H9 (cell line): ENCODE results near the gene KDM4E. TPM values are rescaled to one million over a fixed set of nuclear protein-coding genes. Genes with fewer than 3 reads are reported as not detected.

Experiments used
- DNase-seq: peaks from one replicate; pipeline ENCODE4 v3.0.0-alpha.2; 2017
- H2AFZ ChIP-seq: one replicate; pipeline ENCODE4 v1.6.1; 2013; ENCODE audit warnings: mild to moderate bottlenecking, low read length, control low read depth, moderate library complexity
- H2AK5ac ChIP-seq: 2 replicates; pipeline ENCODE4 v1.6.1; 2013; ENCODE audit warnings: low read length, control low read depth, mixed read lengths; ENCODE audit not compliant: insufficient read length
- H2BK120ac ChIP-seq: one replicate; pipeline ENCODE4 v1.6.1; 2013; ENCODE audit warnings: low read depth, mild to moderate bottlenecking, low read length, control low read depth, inconsistent platforms; ENCODE audit not compliant: poor library complexity, severe bottlenecking
- H2BK12ac ChIP-seq: 2 replicates; pipeline ENCODE4 v1.6.1; 2013; ENCODE audit warnings: low read length, control low read depth, mixed read lengths, low read depth; ENCODE audit not compliant: insufficient read length
- H2BK15ac ChIP-seq: 2 replicates; pipeline ENCODE4 v1.6.1; 2013; ENCODE audit warnings: low read depth, low read length, control low read depth
- H2BK20ac ChIP-seq: one replicate; pipeline ENCODE4 v1.6.1; 2013; ENCODE audit warnings: low read depth, mild to moderate bottlenecking, low read length, control low read depth, inconsistent platforms; ENCODE audit not compliant: poor library complexity, severe bottlenecking
- H2BK5ac ChIP-seq: 2 replicates; pipeline ENCODE4 v1.6.1; 2013; ENCODE audit warnings: low read length, control low read depth, mixed read lengths; ENCODE audit not compliant: insufficient read length
- H3K14ac ChIP-seq: 2 replicates; pipeline ENCODE4 v1.6.1; 2013; ENCODE audit warnings: low read length, control low read depth; ENCODE audit not compliant: insufficient read depth
- H3K18ac ChIP-seq: 2 replicates; pipeline ENCODE4 v1.6.1; 2013; ENCODE audit warnings: low read depth, mild to moderate bottlenecking, mixed read lengths, low read length, control low read depth; ENCODE audit not compliant: insufficient read length
- H3K23ac ChIP-seq: 2 replicates; pipeline ENCODE4 v1.6.1; 2013; ENCODE audit warnings: low read length, control low read depth, mixed read lengths, low read depth; ENCODE audit not compliant: insufficient read length
- H3K23me2 ChIP-seq: 2 replicates; pipeline ENCODE4 v1.6.1; 2013; ENCODE audit warnings: low read depth, mild to moderate bottlenecking, mixed read lengths, low read length, control low read depth; ENCODE audit not compliant: insufficient read length, poor library complexity, severe bottlenecking
- H3K27ac ChIP-seq: 2 replicates; pipeline ENCODE4 v1.5.1; 2013; ENCODE audit warnings: low read length, control low read depth, mixed read lengths, low read depth; ENCODE audit not compliant: insufficient read length
- H3K27me3 ChIP-seq: 2 replicates; pipeline ENCODE4 v1.6.1; 2013; ENCODE audit warnings: low read length, control low read depth, inconsistent platforms; ENCODE audit not compliant: insufficient read depth
- H3K4ac ChIP-seq: 2 replicates; pipeline ENCODE4 v1.6.1; 2013; ENCODE audit warnings: low read depth, mild to moderate bottlenecking, control low read depth, inconsistent platforms, low read length, moderate library complexity
- H3K4me1 ChIP-seq: 2 replicates; pipeline ENCODE4 v1.6.1; 2013; ENCODE audit warnings: low read length, control low read depth, inconsistent platforms; ENCODE audit not compliant: insufficient read depth
- H3K4me2 ChIP-seq: 2 replicates; pipeline ENCODE4 v1.6.1; 2013; ENCODE audit warnings: low read length, control low read depth, mixed read lengths; ENCODE audit not compliant: insufficient read length, insufficient read depth
- H3K56ac ChIP-seq: 2 replicates; pipeline ENCODE4 v1.6.1; 2013; ENCODE audit warnings: low read depth, mild to moderate bottlenecking, mixed read lengths, low read length, control low read depth; ENCODE audit not compliant: insufficient read length
- H3K79me1 ChIP-seq: 2 replicates; pipeline ENCODE4 v1.6.1; 2013; ENCODE audit warnings: low read depth, mild to moderate bottlenecking, moderate library complexity, low read length, control low read depth, inconsistent platforms; ENCODE audit not compliant: insufficient read depth, poor library complexity, severe bottlenecking
- H3K79me2 ChIP-seq: 2 replicates; pipeline ENCODE4 v1.6.1; 2013; ENCODE audit warnings: low read length, control low read depth, inconsistent platforms; ENCODE audit not compliant: insufficient read depth
- H3K9ac ChIP-seq: 2 replicates; pipeline ENCODE4 v1.6.1; 2013; ENCODE audit warnings: low read length, control low read depth, mixed read lengths; ENCODE audit not compliant: insufficient read length; ENCODE audit errors: extremely low read depth
- H3K9me3 ChIP-seq: one replicate; pipeline ENCODE4 v1.6.1; 2013; ENCODE audit warnings: low read depth, low read length, inconsistent platforms; ENCODE audit not compliant: control insufficient read depth
- H3T11ph ChIP-seq: one replicate; pipeline ENCODE4 v1.6.1; 2013; ENCODE audit warnings: mild to moderate bottlenecking, low read length, control low read depth, inconsistent platforms
- H4K20me1 ChIP-seq: one replicate; pipeline ENCODE4 v1.6.1; 2013; ENCODE audit not compliant: control insufficient read depth, insufficient read length, insufficient read depth
- H4K5ac ChIP-seq: 2 replicates; pipeline ENCODE4 v1.6.1; 2013; ENCODE audit warnings: low read depth, mild to moderate bottlenecking, mixed read lengths, low read length, control low read depth; ENCODE audit not compliant: insufficient read length
- H4K8ac ChIP-seq: replicated peaks from 2 replicates; pipeline ENCODE4 v1.6.1; 2013; ENCODE audit warnings: low read length, control low read depth, mixed read lengths, low read depth; ENCODE audit not compliant: insufficient read length
- H4K91ac ChIP-seq: 2 replicates; pipeline ENCODE4 v1.6.1; 2013; ENCODE audit warnings: low read depth, mild to moderate bottlenecking, moderate library complexity, mixed read lengths, low read length, control low read depth; ENCODE audit not compliant: insufficient read length
- H3K27ac Mint-ChIP-seq, 3 experiments: 2 replicates in 2 of 3; 3 replicates in 1 of 3; pipeline ENCODE4 v1.8.0; 2020 to 2021; ENCODE audit warnings: mixed read lengths in 3 of 3, mild to moderate bottlenecking in 1 of 3, moderate library complexity in 1 of 3
- H3K27me3 Mint-ChIP-seq: 2 replicates; pipeline ENCODE4 v1.8.0; 2021; ENCODE audit warnings: low read depth, mild to moderate bottlenecking, moderate library complexity, mixed read lengths
- H3K36me3 Mint-ChIP-seq, 3 experiments: 2 replicates in 2 of 3; 3 replicates in 1 of 3; pipeline ENCODE4 v1.8.0; 2020 to 2021; ENCODE audit warnings: low read depth in 3 of 3, mixed read lengths in 3 of 3; ENCODE audit not compliant: insufficient read depth in 1 of 3
- H3K4me1 Mint-ChIP-seq, 2 experiments: 2 replicates each; pipeline ENCODE4 v1.8.0; 2020; ENCODE audit warnings: mixed read lengths in 2 of 2
- H3K4me3 Mint-ChIP-seq, 2 experiments: 2 replicates in 1 of 2; 3 replicates in 1 of 2; pipeline ENCODE4 v1.8.0; 2020 to 2021; ENCODE audit warnings: mild to moderate bottlenecking in 2 of 2, mixed read lengths in 2 of 2, moderate library complexity in 1 of 2
- H3K9me3 Mint-ChIP-seq, 2 experiments: 2 replicates in 1 of 2; 3 replicates in 1 of 2; pipeline ENCODE4 v1.8.0; 2020; ENCODE audit warnings: mild to moderate bottlenecking in 2 of 2, mixed read lengths in 2 of 2, moderate library complexity in 1 of 2
- CTCF ChIP-seq: fragments of 200-600 bp; sonication (generic); conservative IDR thresholded peaks from 3 replicates; pipeline ENCODE4 v1.8.0; 2021; ENCODE audit warnings: antibody characterized with exemption, mild to moderate bottlenecking
- WGBS: extraction: QIAGEN DNeasy Blood & Tissue Kit; methylation state at CpG from one replicate; pipeline ENCODE4 v1.1.7; 2013; ENCODE audit warnings: missing lambda C conversion rate, low lambda C conversion rate, mixed read lengths; ENCODE audit not compliant: insufficient read length; ENCODE audit errors: extremely low coverage; 5-methylcytosine and 5-hydroxymethylcytosine counted together
- total RNA-seq: library from RNA; stranded (reverse); gene quantifications from 2 replicates; pipeline ENCODE4 v1.2.1, GENCODE V29; 2021

KDM4E gene
- total RNA-seq, 1 experiment from 2014 or later: not detected

DNA sequence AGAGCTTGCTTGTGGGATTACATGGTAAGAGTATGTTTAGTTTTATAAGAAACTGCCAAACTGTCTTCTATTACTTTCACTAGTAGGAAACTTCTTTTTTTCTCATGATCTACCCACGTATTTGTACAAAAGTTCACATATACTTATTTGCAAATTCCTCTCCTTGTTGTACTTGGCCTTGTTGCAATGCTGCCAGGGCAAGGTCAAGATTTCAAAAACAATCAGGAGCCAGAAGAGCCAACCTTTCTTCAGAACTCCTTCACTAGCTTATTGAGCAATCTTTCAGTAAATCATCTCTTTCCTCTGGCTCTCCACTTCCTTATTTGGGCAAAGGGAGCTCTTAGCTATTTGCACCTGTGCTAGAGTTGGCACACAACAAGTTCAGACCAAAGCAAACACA, 51.4 kb downstream of the KDM4E start:
- Histone ChIP-seq H3K23ac (no peak overlapping the region), H4K8ac (no peak overlapping the region), H2BK12ac (no peak overlapping the region), H3K9ac (no peak overlapping the region), H4K91ac (no peak overlapping the region), H2BK120ac (no peak overlapping the region), H3K56ac (no peak overlapping the region), H3K79me1 (no peaks in the 10 kb centered on the region), H3K9me3 (no peaks in the 10 kb centered on the region), H4K20me1 (no peaks in the 10 kb centered on the region), H3K14ac (no peak overlapping the region), H2AK5ac (no peak overlapping the region), H2AFZ (no peak overlapping the region), H2BK15ac (no peak overlapping the region), H3K23me2 (no peaks in the 10 kb centered on the region), H3T11ph (no peak overlapping the region), H3K4me2 (no peak overlapping the region), H3K27ac (no peak overlapping the region), H3K4ac (no peak overlapping the region), H2BK20ac (no peak overlapping the region), H3K4me1 (no peaks in the 10 kb centered on the region), H3K18ac (no peak overlapping the region), H2BK5ac (no peak overlapping the region), H3K27me3 (no peaks in the 10 kb centered on the region), H4K5ac (no peak overlapping the region), H3K79me2 (no peaks in the 10 kb centered on the region)
- Mint-ChIP-seq H3K27ac (no peak overlapping the region), H3K4me3 (no peak overlapping the region), H3K27me3 (peaks cover 4% of the 10 kb centered on the region; the same call in 1 of the 2 replicates), H3K36me3 (no peaks in the 10 kb centered on the region), H3K9me3 (no peaks in the 10 kb centered on the region), H3K4me1 (peaks cover 0 to 5% of the 10 kb centered on the region in 2 experiments; a peak in 2 of 4 replicates)
- no CpG with 5 or more reads among the region's 1 CpG for WGBS
- no peak for TF ChIP-seq CTCF
- no peak for DNase-seq
